HG03521 (cell line): ENCODE data around the gene EPN3.
A peak's percentile ranks its signal among the peaks of the same experiment; 100 is the strongest.

Experiments
- ATAC-seq: cut with Tn5 transposase; IDR thresholded peaks from one replicate; pipeline ENCODE4 v1.9.1; 2021; ENCODE audit warnings: mild to moderate bottlenecking, moderate library complexity; ENCODE audit not compliant: unreplicated experiment

Gene EPN3

DNA sequence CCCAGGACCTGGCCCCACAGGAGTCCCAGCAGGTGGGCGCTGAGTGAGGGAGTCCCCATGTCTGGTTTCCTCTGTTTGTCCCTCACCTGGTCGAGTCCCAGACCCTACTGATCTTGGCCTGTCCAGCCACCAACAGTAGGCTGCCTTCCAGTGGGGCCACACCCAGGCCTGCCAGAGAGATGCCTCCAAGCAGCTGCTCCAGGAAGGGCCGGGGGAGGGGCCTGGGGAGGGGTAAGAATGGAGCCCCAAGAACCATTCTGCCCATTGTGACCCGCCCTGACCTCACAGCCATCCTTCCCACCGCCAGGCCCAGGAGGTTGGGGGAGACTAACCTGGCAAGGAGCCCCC is 15.2 kb downstream of the EPN3 start:
- ATAC-seq, result no peak

DNA sequence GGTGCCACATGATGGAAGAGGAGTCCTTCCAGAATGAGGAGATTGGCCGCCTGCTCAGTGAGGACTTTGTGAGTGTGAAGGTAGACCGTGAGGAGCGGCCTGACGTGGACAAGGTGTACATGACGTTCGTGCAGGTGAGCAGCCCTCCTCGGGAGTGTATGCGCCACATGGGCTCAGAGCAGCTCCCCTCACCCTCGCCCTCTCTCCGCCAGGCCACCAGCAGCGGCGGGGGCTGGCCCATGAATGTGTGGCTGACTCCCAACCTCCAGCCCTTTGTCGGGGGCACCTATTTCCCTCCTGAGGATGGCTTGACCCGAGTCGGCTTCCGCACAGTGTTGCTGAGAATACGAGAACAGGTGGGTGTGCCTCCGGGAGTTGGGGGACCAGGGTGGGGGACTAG is 16.3 kb downstream of the EPN3 start:
- ATAC-seq, result no peak

DNA sequence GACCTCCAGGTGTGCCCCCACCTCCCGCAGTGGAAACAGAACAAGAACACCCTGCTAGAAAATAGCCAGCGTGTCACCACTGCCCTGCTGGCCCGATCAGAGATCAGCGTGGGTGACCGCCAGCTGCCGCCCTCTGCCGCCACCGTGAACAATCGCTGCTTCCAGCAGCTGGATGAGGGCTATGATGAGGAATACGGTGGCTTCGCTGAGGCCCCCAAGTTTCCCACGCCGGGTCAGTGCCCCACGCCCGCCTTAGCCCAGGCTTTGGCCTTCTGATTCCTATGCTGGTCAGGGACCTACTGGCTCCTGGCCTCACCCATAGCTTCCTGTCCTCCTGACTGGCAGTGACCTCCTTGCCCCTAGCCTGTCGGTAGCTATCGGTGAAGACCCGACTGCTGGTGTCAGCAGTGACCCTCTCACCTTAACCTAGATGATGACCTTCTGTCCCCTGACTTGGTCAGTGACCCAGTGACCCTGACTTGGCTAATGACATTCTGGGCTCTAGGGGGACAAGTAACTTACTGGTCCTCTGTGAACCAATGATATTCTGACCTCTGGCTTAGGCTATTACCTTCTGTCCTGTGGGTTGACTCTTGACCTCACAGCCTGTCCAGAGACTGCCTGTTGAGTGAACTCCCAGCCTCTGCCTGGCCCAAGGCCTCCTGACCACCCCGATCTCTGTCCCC is 16.9 kb downstream of the EPN3 start:
- ATAC-seq, result no peak

DNA sequence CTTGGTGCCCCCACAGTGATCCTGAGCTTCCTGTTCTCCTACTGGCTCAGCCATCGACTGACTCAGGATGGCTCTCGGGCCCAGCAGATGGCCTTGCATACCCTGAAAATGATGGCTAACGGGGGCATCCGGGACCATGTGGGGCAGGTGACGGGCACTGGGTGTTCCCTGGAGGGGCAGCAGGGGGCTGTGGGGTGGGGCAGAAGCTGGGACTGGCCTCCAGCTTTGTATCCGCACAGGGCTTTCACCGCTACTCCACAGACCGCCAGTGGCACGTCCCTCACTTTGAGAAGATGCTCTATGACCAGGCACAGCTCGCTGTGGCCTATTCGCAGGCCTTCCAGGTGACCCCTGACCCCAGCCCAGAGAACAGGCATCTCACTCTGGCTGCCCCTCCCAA is 17.4 kb downstream of the EPN3 start:
- no peak for ATAC-seq

DNA sequence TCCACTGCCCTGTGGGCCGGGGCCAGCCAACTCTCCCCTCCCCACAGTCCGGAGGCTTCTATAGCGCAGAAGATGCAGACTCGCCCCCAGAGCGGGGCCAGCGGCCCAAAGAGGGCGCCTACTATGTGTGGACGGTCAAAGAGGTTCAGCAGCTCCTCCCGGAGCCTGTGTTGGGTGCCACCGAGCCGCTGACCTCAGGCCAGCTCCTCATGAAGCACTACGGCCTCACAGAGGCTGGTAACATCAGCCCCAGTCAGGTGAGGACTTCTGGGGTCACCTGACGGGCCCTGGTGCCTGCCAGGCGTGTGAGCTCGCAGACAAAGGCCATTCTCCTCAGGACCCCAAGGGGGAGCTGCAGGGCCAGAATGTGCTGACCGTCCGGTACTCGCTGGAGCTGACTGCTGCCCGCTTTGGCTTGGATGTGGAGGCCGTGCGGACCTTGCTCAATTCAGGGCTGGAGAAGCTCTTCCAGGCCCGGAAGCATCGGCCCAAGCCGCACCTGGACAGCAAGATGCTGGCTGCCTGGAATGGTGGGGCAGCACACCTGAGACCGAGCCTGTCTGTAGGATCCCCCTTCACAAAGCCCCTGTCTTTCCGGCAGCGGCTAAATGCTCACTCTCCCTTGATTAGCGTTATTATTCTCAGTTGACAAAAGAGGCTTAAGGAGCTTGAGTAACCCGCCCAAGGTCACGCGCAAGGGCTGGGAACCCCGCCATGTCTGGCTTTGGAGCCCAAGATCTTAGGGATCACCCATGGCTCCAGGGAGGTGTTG is 18.3 kb downstream of the EPN3 start:
- no peak for ATAC-seq

GRCh38 chr17:50551433-50551815 is 18.9 kb downstream of the EPN3 start:
- ATAC-seq, result no peak

GRCh38 chr17:50551884-50552283 is 19.3 kb downstream of the EPN3 start:
- no peak for ATAC-seq

DNA sequence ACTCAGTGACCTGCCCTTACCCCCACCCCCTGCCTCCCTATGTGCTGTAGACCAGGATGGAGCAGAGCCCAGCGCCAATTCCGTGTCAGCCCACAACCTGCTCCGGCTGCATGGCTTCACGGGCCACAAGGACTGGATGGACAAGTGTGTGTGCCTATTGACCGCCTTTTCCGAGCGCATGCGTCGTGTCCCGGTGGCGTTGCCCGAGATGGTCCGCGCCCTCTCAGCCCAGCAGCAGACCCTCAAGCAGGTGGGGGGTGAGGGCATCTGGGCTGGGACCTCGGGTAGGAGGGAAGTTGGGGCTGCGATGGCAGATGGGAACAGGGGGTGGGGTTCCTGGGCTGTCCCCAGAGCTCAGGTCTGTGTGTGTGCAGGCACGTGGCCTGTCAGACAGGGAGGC is 21.7 kb downstream of the EPN3 start:
- ATAC-seq, result no peak

DNA sequence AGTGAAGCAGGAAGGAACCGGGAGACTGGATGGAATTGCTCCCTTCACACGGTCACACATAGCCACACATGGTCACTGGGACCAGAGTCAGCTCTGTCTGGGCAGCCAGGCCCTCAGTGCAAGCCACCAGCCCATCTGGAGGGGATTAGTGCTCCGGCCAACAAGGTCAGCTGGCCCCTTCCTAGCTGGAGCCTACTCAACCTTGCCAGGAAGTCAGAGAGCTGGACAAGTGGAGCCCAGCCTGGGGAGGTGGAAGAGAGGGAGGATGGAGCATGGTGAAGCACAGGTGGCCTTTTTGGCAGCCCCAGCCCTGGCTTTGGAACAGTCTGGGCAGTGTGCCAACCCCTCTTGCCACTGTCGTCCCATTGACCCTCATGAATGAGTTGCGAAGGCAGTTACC is 24.3 kb downstream of the EPN3 start:
- ATAC-seq, result no peak

DNA sequence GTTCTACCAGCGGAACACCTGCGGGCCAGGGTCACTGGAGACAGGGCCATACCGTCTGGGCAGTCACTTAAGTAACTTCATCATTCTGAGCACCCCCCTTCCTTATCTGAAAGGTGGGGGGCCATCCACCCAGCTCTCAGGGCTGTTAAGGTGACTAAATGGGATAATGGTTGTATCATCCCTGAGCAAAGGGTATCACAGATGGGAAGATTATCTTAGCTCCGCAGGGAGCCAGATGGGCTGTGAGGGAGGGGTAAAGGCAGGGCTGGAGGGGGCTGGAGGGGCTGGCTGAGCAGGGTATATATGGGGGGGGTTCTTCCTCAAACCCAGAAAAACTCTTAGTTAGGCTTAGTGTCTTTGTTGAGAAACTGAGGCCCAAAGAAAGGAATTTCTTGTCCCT is 25.1 kb downstream of the EPN3 start:
- no peak for ATAC-seq

GRCh38 chr17:50558091-50558490 is 25.6 kb downstream of the EPN3 start:
- ATAC-seq, result no peak

DNA sequence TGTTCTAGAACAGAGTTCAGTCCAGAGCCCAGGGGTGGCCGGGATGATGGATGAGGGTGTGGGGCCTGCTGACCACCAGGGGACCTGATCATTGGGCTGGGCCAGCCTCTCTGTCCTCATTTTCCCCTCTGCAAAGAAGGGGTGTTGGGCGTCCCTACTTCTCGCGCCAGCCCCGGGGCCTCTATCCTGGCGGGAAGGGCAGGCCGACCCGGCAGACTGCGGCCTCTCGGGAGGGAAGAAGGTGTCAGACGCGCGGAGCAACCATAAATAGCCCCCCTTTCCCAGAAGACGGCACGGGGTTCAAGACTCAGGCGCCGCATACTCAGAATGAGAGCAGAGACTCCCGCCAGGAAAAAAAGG is 26.0 kb downstream of the EPN3 start:
- ATAC-seq, result no peak

DNA sequence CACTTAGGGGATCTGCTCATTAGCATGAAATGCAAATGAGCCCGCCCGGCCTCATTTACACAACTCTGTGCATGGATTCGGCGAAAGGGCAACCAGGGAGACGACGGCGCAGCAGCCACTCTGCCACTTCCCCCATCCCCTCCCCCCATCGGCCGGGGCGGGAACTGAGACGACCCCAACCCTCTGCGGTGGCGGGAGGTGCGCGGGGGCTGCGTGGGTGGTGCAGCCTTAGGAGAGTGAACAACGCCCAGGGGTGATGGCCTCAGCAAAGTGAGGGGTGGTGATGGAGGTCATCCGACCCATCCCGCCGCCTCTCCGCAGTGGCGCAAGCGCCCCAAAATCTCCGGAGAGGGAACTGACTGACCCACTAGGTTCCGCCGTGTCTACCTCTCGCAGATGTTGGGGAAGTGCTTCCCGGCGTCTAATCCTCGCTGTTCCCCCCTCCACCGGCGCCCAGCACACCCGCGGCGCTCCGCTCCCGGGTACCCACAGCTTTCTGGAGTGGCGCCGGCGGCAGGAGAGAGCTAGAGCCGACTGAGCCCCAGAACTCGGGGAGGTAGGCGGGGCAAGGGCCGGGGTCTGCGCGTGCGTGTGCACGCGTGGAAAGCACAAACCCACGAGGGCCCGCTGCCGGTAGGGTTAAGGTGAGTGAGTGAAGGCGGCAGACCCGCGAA is 26.5 kb downstream of the EPN3 start:
- no peak for ATAC-seq

- no peak for ATAC-seq
Observed at GRCh38 chr17:50559674-50560184, 27.2 kb downstream of the EPN3 start.

GRCh38 chr17:50560185-50560824 is 27.8 kb downstream of the EPN3 start, which contains the start of gene CACNA1G:
Gene CACNA1G, plus strand, starts transcription at chr17:50560715. Its CDS starts 745 bp downstream, at chr17:50561460.
- peak; percentile 86 for ATAC-seq

- no peak for ATAC-seq
Observed at GRCh38 chr17:50560931-50561745, 28.6 kb downstream of the EPN3 start.

- ATAC-seq, result no peak
Observed at GRCh38 chr17:50561746-50562141, 29.2 kb downstream of the EPN3 start.

DNA sequence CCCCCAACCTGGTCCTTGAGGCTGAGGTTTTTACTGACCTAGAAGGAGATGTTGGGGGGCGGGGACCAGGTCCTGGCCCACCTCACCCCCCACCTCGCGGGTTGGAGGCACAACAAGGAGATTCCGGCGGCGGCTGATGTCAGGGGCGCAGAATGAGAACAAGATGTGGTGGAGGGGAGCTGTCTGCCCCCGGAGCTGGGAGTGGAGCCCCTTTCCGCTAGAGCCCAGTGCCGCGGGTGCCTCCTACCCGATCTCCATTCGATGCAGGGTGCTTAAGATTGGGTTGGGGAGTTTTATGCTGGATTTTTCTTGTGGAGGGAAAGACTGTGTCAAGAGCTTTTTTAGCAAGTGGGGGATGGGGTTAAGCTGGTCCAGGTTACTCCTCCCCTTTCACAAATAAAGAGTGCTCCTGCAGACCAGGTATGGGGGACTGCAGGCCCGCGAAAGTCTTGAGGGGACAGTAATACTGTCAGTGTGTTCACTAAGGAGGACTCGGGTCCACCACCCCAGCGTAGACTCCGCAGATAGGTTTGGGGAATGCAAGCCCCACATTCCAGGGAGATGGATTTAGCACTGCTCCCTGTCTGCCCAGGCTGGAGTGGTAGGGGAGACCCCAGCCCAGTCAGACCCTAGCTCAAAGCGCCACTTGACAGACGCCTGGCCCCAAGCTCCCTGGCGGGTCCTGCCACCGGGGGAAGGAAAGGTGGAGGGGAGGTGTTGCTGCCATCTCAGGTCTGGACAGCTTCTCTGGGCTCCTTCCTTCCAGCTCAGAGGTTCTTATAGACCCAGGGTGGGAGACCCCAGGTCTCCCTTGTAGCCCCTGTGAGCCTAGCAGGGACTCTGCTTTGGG is 29.9 kb downstream of the EPN3 start:
- ATAC-seq, result no peak

DNA sequence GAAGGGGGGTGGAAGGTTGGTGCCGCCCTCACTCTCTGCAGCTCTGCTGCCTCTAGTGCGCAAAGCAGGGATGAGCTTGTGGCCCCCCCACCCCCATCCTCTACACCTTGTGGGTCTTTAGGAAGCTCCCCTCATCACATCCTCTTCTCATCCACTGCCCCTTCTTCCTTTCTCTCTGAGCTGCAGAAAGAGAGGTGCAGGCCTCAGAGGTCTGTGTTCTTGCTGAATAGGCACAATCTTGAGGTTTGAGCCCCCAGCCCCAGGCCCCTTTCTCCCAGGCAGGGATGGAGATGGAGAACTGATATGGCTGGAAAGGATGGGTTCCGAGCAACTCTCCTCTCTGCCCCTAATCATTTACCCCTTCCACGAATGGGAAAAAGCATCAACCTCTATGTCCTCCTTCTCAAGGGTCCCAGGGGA is 30.6 kb downstream of the EPN3 start:
- no peak for ATAC-seq

DNA sequence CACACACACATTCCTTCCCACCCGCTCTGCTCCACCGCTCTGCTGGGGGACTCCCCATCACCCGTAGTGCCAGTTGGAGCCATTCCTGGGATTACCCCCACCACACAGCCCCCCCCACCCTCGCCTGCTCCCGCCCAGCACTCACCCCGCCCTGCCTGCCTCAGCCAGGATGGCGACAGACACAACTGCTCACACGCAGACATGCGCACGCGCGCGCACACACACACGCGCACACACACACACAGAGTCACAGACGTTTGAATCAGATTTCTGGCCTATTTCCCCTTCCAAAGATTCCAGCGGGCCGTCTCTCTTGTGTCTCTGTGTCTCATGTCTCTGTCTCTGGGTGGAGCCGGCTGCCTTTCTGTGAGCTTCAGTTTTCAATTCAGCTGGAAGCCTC is 32.4 kb downstream of the EPN3 start:
- no peak for ATAC-seq
